A673 (cell line): ENCODE measurements around the gene COL11A1.
"Not testable (repeated sequence)": the region's sequence is repeated elsewhere in the genome, so short reads cannot be mapped to it uniquely, and the experiment has no call there.

ENCODE experiments used
- EZH2 ChIP-seq: fragments of 200-600 bp; sonication (generic); IDR thresholded peaks from 2 replicates; pipeline ENCODE4 v1.6.1; 2017; ENCODE audit warnings: borderline replicate concordance, low read depth, mild to moderate bottlenecking, mixed read lengths, antibody characterized with exemption, low read length; ENCODE audit not compliant: poor library complexity, severe bottlenecking
- TF ChIP-seq, protein P1 (sequence below): fragments of 300-800, 200-600 bp; sonication (generic); conservative IDR thresholded peaks from 2 replicates; pipeline ENCODE4 v1.5.1; 2017; ENCODE audit warnings: low read depth, mild to moderate bottlenecking, antibody characterized with exemption, low read length, moderate library complexity, mixed read lengths

DNA sequence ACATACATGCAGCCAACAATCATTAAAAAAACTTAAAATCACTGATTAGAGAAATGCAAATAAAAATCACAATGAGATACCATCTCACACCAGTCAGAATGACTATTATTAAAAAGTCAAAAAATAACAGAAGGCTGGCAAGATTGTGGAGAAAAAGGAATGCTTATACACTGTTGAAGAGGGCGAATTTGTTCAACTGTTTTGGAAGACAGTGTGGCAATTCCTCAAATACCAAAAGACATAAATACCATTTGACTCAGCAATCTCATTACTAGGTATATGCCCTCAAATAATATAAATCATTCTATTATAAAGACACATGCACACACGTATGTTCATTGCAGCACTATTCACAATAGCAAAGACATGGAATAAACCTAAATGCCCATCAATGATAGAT, 19.9 kb upstream of the COL11A1 start:
- TF ChIP-seq, protein P1, sequence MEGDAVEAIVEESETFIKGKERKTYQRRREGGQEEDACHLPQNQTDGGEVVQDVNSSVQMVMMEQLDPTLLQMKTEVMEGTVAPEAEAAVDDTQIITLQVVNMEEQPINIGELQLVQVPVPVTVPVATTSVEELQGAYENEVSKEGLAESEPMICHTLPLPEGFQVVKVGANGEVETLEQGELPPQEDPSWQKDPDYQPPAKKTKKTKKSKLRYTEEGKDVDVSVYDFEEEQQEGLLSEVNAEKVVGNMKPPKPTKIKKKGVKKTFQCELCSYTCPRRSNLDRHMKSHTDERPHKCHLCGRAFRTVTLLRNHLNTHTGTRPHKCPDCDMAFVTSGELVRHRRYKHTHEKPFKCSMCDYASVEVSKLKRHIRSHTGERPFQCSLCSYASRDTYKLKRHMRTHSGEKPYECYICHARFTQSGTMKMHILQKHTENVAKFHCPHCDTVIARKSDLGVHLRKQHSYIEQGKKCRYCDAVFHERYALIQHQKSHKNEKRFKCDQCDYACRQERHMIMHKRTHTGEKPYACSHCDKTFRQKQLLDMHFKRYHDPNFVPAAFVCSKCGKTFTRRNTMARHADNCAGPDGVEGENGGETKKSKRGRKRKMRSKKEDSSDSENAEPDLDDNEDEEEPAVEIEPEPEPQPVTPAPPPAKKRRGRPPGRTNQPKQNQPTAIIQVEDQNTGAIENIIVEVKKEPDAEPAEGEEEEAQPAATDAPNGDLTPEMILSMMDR, result not testable (repeated sequence)
- TF ChIP-seq EZH2, result not testable (repeated sequence)
